ENCODE measurements around the gene IGF2.

IGF2 gene

DNA sequence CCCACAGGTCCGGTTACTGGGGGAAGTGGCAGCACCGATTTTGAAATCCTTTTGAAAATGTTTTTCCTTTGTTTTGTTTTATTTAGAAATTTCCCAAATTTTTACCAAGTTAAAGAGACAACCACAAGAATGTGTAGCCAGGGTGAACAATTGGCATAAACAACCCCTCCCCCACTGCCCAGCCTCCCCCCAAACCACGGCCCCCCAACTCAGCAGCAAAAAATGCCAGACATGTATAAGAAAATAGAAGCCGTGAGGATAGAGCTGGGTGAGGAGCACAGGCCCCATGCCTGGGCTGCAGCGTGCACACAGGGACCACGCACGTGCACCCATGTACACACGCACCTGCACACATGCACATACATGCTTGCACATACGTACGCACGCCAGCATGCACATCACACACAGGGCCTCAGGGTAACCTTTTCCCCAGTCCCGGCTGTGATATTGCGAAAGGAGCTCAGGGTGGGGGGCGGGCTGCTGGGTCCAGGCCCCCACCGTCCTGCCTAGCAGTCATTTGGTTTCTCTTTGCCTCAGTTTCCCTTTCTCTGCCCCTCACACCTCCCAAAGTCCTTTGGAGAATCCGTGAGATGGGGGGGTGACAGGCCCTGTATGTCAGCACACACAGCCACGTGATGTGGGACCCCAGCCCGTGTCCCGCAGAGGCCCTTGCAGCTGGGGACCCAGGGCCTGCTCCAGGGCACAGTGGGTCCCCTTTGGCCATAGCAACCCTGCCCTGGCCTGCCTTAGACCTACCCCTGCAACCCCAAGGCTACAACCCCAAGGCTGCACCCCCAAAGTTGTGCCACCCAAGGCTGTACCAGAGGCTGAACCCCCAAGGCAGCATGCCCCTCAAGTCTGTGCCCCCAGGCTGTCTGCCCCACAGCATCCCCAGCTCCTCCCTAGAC lies 42.9 kb downstream of the IGF2 start:
- Histone ChIP-seq H3K9me3 (ENCODE audit: control insufficient read depth, low read length) (no peaks in the 10 kb centered on the region), H3K36me3 (ENCODE audit: control insufficient read depth, insufficient read depth, low read length) (no peaks in the 10 kb centered on the region), H3K4me3 (ENCODE audit: insufficient read depth, low read depth, low read length) (no peak overlapping the region), H3K27ac (ENCODE audit: insufficient read depth, low read depth, low read length, poor library complexity, severe bottlenecking) (no peak overlapping the region), H3K4me1 (ENCODE audit: control insufficient read depth, insufficient read depth, low read length) (peaks cover 15% of the 10 kb centered on the region), H3K27me3 (ENCODE audit: control insufficient read depth, insufficient read depth, low read length, poor library complexity, severe bottlenecking) (peaks cover 6% of the 10 kb centered on the region)
- WGBS, 2 experiments = 95% methylated on average over 19 of the region's 19 CpGs

DNA sequence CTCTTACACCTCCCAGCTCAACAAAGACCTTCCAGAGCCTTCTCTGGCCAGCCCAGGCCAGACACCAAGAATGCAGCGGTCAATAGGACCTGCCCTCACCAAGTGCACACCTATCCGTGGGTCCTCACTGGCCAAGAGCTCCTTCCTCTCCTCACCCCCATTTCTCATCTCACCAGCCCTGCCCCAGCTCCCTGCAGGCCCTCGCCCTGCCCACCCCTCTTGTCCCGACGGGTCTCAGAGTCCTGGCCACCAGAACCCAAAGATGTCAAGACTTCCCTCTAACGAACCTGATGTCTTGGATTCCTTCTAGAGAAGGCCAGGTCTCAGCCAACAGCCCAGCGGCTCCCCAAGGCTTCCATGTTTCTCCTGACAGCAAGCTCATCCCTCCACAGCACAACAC lies 43.6 kb downstream of the IGF2 start:
- no peaks in the 10 kb centered on the region for H3K36me3 ChIP-seq (ENCODE audit: control insufficient read depth, insufficient read depth, low read length)
- H3K9me3 ChIP-seq (ENCODE audit: control insufficient read depth, low read length) = no peaks in the 10 kb centered on the region
- H3K27me3 ChIP-seq (ENCODE audit: control insufficient read depth, insufficient read depth, low read length, poor library complexity, severe bottlenecking) = peaks cover 6% of the 10 kb centered on the region
- WGBS, 2 experiments = 95% methylated on average over 7 of the region's 7 CpGs
- peaks cover 15% of the 10 kb centered on the region for H3K4me1 ChIP-seq (ENCODE audit: control insufficient read depth, insufficient read depth, low read length)
- H3K27ac ChIP-seq (ENCODE audit: insufficient read depth, low read depth, low read length, poor library complexity, severe bottlenecking) = no peak overlapping the region
- no peak overlapping the region for H3K4me3 ChIP-seq (ENCODE audit: insufficient read depth, low read depth, low read length)

DNA sequence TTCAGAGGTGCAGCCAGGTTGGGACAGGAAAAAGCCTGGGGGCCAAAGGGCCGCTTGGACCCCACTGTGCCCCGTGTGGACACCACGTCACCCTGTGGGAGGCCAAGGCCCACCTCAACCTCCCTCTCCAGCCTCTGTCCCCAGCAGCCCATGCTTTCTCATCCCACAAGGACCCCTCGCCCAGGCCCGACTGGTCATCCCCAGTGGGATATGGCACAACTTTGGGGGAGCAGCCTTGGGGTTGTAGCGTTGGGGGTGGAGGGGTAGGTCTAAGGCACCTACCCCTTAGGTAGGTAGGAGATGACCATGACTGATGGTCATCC lies 44.0 kb downstream of the IGF2 start:
- Histone ChIP-seq H3K36me3 (ENCODE audit: control insufficient read depth, insufficient read depth, low read length) (no peaks in the 10 kb centered on the region), H3K4me1 (ENCODE audit: control insufficient read depth, insufficient read depth, low read length) (peaks cover 15% of the 10 kb centered on the region), H3K27ac (ENCODE audit: insufficient read depth, low read depth, low read length, poor library complexity, severe bottlenecking) (no peak overlapping the region), H3K9me3 (ENCODE audit: control insufficient read depth, low read length) (no peaks in the 10 kb centered on the region), H3K27me3 (ENCODE audit: control insufficient read depth, insufficient read depth, low read length, poor library complexity, severe bottlenecking) (peaks cover 6% of the 10 kb centered on the region), H3K4me3 (ENCODE audit: insufficient read depth, low read depth, low read length) (no peak overlapping the region)
- WGBS, 2 experiments = 94 to 95% methylated on average over 4 to 6 of the region's 6 CpGs

DNA sequence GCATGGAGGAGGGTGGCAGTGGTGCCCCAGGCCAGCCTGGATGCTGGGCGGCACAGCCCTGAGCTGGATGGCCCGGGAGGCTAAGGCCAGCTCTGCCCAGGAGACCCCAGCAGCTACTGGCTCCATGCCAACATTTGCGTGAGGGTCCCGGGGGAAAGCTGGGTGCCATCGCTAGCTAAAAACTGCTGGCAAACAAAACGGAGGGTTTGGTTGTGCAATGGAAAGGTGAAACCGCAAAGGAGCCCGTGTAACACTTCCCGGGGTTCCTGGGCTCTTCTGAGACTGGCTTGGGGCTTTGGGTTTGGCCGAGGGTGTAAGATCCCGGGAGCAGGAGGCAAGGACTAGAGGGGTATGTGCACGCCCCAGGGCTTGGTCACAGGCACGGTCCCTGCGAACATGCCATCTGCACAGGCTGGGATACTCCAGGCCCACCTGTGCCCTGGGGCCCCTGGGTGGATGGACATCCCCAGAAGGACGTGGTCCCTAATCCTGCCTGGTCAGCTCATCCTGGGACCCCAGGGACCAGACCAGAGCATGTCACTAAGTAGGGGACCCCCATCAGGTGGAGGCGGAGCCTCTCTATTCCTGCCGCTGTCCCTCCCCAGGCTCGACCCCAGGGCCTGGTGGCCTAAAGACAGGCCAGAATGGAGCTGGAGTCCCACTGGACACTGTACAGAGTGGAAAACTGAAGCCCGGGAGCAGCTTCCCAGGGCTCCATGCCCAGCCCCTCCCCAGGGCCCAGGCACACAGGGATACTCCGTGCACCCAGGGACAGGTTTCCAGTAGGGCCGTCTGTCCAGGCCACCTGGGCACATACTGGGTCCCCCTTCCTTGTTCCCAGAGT lies 44.6 kb downstream of the IGF2 start:
- Histone ChIP-seq H3K4me1 (ENCODE audit: control insufficient read depth, insufficient read depth, low read length) (peaks cover 15% of the 10 kb centered on the region), H3K4me3 (ENCODE audit: insufficient read depth, low read depth, low read length) (no peak overlapping the region), H3K27ac (ENCODE audit: insufficient read depth, low read depth, low read length, poor library complexity, severe bottlenecking) (no peak overlapping the region), H3K9me3 (ENCODE audit: control insufficient read depth, low read length) (no peaks in the 10 kb centered on the region), H3K36me3 (ENCODE audit: control insufficient read depth, insufficient read depth, low read length) (no peaks in the 10 kb centered on the region), H3K27me3 (ENCODE audit: control insufficient read depth, insufficient read depth, low read length, poor library complexity, severe bottlenecking) (peaks cover 6% of the 10 kb centered on the region)
- WGBS, 2 experiments = 94% methylated on average over 21 of the region's 21 CpGs

DNA sequence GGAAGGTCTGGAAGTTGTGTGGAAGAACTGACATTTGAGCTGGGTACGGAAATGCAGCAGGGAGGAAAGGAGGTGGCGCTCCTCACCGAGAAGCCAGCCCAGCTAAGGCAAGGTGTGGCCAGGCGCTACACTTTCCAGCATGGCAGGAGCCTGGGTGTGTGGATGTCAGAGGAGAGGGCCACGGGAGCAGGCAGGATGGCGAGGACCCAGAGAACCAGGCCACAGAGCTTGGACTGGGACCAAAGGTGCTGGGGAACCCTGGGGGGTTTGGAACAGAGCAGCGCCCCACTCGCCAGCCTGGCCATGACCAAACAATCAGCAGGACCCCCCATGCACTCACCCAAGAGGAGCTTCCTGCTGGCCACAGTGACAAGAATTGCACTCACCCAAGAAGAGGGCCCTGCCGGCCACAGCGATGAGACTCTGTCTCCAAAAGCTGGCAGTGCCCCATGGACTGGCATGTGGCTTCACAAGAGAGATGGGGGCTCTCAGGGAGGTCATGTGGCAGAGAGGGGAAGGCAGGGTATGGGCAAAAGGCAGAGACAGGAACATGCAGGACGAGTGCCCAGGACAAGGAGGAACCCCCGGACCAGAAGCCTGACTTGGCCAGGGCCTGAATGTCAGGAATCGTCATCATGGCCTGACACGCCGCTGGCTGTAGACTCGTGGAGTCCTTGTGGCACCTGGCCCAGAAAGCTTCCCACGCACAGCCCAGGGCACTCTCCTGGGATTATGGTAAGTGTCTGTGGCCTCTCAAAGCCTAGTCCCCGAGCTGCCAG lies 45.4 kb downstream of the IGF2 start:
- Histone ChIP-seq H3K4me3 (ENCODE audit: insufficient read depth, low read depth, low read length) (no peak overlapping the region), H3K36me3 (ENCODE audit: control insufficient read depth, insufficient read depth, low read length) (no peaks in the 10 kb centered on the region), H3K27ac (ENCODE audit: insufficient read depth, low read depth, low read length, poor library complexity, severe bottlenecking) (no peak overlapping the region), H3K9me3 (ENCODE audit: control insufficient read depth, low read length) (no peaks in the 10 kb centered on the region), H3K4me1 (ENCODE audit: control insufficient read depth, insufficient read depth, low read length) (peaks cover 15% of the 10 kb centered on the region), H3K27me3 (ENCODE audit: control insufficient read depth, insufficient read depth, low read length, poor library complexity, severe bottlenecking) (peaks cover 6% of the 10 kb centered on the region)
- 92 to 94% methylated on average over 18 of the region's 18 CpGs for WGBS, 2 experiments

DNA sequence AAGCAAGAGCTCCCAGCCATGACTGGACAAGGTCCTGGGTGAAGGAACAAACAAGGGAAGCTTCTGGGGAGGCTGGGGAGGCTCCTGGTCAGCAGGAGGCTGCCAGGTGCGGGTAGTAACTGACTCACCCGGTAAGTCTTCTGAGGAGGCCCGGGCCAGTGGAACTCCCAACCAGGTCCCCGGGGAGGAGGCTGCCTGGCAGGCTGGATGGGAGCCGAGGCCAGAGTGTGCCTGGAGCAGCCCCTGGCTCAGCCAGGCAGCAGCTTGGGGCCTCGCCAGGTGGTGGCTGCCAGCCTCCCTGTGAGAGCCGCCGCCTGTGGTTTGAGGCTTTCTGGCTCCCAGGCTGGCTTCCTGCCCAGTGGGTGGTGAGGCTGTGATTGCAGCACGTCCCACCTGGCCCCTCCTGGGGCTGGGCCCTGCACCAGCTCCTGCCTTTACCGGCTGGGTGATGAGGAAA lies 46.2 kb downstream of the IGF2 start:
- H3K27ac ChIP-seq (ENCODE audit: insufficient read depth, low read depth, low read length, poor library complexity, severe bottlenecking) = no peak overlapping the region
- no peaks in the 10 kb centered on the region for H3K27me3 ChIP-seq (ENCODE audit: control insufficient read depth, insufficient read depth, low read length, poor library complexity, severe bottlenecking)
- no peaks in the 10 kb centered on the region for H3K9me3 ChIP-seq (ENCODE audit: control insufficient read depth, low read length)
- no peaks in the 10 kb centered on the region for H3K36me3 ChIP-seq (ENCODE audit: control insufficient read depth, insufficient read depth, low read length)
- H3K4me1 ChIP-seq (ENCODE audit: control insufficient read depth, insufficient read depth, low read length) = peaks cover 11% of the 10 kb centered on the region
- 81 to 82% methylated on average over 10 of the region's 10 CpGs for WGBS, 2 experiments
- H3K4me3 ChIP-seq (ENCODE audit: insufficient read depth, low read depth, low read length) = no peak overlapping the region

DNA sequence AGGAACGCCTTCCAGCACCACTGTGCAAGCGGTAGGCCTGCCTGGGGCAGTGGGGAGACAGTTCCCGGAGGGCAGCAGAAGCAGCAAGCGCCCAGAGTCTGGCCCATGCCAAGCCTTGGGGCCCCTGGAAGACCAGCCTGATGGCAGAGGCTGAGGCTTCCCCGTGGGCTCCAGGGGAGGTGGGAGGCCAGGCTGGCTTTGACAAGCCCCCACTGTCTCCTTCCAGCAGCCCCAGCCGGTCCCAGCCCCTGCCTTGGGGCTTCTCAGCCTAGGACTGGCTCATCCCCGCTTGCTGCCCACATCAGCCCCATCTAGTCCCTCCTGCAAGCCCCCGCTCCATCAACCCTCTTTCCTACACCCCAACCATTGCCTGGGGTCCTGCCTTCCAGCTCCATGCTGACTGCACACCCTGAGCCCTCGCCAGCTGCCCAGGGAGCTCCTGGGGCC lies 46.7 kb downstream of the IGF2 start:
- Histone ChIP-seq H3K4me3 (ENCODE audit: insufficient read depth, low read depth, low read length) (no peak overlapping the region), H3K27me3 (ENCODE audit: control insufficient read depth, insufficient read depth, low read length, poor library complexity, severe bottlenecking) (no peaks in the 10 kb centered on the region), H3K9me3 (ENCODE audit: control insufficient read depth, low read length) (no peaks in the 10 kb centered on the region), H3K36me3 (ENCODE audit: control insufficient read depth, insufficient read depth, low read length) (no peaks in the 10 kb centered on the region), H3K4me1 (ENCODE audit: control insufficient read depth, insufficient read depth, low read length) (peaks cover 6% of the 10 kb centered on the region), H3K27ac (ENCODE audit: insufficient read depth, low read depth, low read length, poor library complexity, severe bottlenecking) (no peak overlapping the region)
- 81% methylated on average over 9 of the region's 9 CpGs for WGBS, 2 experiments

DNA sequence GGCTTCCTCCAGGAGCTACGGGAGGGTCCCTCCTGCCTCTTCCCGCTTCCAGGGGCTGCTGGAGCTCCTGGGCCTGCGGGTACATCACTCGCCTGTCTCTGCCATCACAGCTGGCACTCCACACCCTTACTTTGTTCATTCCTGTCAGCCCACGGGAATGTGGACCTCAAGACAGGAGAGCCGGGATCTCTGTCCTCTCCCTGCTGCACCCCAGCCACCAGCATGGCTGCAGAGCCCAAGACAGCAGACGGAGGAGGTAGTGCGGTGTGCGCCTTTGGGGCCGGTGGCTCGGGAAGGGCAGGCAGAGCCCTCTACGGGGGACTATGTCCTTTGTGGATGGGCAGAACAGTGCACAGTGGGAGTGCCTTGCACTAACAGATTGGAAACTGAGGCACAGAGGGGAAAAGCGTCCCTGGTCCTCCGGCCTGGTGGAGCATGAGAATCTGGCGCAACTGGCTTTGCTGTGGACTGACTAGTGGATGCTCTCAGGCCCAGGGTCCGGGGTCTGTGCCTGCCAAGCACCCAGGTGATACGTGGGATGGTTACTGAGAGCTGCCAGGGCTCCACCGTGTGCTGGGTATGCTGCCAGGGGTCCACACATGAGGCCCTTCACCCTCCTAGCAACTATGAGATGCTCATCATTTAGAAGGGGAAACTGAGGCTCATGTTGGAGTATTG lies 47.3 kb downstream of the IGF2 start:
- Histone ChIP-seq H3K9me3 (ENCODE audit: control insufficient read depth, low read length) (no peaks in the 10 kb centered on the region), H3K4me3 (ENCODE audit: insufficient read depth, low read depth, low read length) (no peak overlapping the region), H3K4me1 (ENCODE audit: control insufficient read depth, insufficient read depth, low read length) (peaks cover 3% of the 10 kb centered on the region), H3K36me3 (ENCODE audit: control insufficient read depth, insufficient read depth, low read length) (no peaks in the 10 kb centered on the region), H3K27ac (ENCODE audit: insufficient read depth, low read depth, low read length, poor library complexity, severe bottlenecking) (no peak overlapping the region), H3K27me3 (ENCODE audit: control insufficient read depth, insufficient read depth, low read length, poor library complexity, severe bottlenecking) (no peaks in the 10 kb centered on the region)
- WGBS, 2 experiments = 93% methylated on average over 18 of the region's 18 CpGs

DNA sequence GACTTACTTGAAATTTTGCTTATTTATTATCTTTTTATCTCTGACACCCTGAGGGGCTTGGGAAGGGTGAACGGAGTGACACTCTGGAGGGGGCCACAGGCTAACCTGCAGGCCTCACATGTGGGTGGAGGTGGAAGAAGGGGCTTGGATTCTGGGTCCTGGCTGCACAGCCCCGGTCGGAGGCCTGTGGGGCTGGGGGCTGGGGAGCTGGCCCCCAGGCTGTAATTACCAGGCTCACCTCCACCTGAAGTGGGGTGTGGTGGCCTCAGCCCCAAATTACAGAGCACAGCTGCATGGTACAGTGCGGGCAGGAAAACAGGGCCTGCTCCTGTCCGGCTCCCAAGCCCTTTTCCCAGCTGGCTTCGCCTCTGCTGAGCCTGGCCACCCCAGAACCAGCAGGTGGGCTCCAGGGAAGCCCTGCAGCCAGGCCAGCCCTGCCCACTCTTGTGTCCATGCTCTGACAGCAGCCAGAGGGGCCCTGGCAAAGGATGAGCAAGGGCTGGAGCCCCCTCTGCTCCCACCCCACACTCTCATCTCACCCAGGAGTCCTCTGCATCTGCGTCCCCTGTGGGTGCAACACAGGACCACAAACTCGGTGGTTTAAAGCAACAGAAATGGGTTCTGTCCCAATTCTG lies 48.0 kb downstream of the IGF2 start:
- Histone ChIP-seq H3K4me1 (ENCODE audit: control insufficient read depth, insufficient read depth, low read length) (no peaks in the 10 kb centered on the region), H3K9me3 (ENCODE audit: control insufficient read depth, low read length) (no peaks in the 10 kb centered on the region), H3K36me3 (ENCODE audit: control insufficient read depth, insufficient read depth, low read length) (no peaks in the 10 kb centered on the region), H3K4me3 (ENCODE audit: insufficient read depth, low read depth, low read length) (no peak overlapping the region), H3K27ac (ENCODE audit: insufficient read depth, low read depth, low read length, poor library complexity, severe bottlenecking) (no peak overlapping the region), H3K27me3 (ENCODE audit: control insufficient read depth, insufficient read depth, low read length, poor library complexity, severe bottlenecking) (no peaks in the 10 kb centered on the region)
- 90 to 91% methylated on average over 8 of the region's 8 CpGs for WGBS, 2 experiments
